Non-pigmented ciliary epithelial cell (primary cell): Measurements from ENCODE around the gene PLPP4.

Source experiments
- DNase-seq: peaks from one replicate; pipeline ENCODE4 v3.0.0-alpha.2; 2010; ENCODE audit warnings: low read depth

PLPP4 gene

DNA sequence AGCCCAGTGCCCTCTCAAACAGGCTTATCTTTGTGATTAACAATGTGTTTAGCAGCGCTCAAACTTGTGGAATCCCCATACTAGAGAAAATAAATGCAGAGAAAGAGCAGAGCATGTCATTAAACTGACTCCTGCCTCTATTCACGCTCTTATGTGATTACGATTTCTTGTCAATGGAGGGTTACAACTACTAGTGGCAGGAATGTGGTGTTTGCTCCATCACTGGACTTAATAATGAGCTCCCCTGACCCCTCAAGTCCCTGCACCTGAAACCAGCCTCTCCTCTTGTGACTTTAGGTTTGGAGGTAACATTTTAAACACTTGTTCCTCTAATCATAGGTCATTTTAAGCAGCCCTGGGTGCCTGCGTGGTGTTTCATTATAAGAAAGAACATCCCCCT is 121.9 kb downstream of the PLPP4 start:
- DNase-seq: no peak

- DNase-seq: no peak
Observed at GRCh38 chr10:120580918-120581895, 124.2 kb downstream of the PLPP4 start.

GRCh38 chr10:120582753-120583152 is 125.7 kb downstream of the PLPP4 start:
- no peak for DNase-seq

DNA sequence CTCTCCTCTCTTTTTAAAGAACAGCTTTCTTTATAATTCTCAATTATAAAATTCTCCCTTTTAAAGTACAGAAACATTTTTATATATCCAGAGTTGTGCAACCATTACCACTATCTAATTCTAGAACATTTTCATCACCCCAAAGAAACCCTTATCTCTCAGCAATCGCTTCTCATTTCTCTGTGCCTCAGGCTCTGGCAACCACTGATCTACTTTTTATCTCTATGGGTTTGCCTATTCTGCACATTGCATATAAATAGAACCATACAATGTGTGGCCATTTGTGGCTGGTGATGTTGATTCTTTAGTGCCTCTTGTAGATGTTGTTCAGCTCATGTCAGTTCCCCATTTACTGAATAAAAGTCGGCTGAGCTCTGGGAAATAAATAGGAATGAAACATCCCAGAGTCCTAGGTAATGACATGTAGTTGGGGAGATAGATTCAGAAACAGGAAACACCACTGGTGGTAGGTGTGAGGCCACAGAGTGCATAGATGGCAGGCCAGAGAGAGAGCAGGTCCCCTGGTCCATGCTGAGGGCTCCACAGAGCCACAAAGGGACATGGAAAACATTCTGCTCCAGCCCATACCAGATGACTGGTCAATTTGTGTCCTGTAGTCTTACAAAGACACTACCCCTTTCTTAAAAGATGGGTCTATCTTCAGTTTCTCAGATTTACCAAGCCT is 126.5 kb downstream of the PLPP4 start:
- no peak for DNase-seq

DNA sequence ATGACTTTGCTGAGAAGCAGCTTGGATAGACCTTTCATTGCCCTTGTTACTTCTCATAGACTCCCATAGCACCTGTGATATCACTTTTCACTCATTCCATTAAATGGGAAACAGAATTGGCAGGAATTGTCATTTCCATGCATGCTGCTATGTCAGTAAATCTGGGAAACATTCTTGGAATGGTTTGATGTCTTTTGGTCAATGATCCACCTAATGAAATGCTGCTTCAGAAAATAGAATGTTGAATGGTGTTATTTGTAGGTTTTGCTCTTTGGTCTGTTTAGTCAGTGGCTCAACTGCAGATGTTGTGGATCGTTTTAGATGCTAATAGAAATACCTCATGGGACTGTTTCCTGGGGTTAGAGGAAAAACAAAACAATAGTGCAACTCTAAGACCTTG is 127.8 kb downstream of the PLPP4 start:
- no peak for DNase-seq

- peak; percentile 79 for DNase-seq
Observed at GRCh38 chr10:120586471-120586872, 129.4 kb downstream of the PLPP4 start.

- DNase-seq: no peak
Observed at GRCh38 chr10:120587061-120587460, 130.0 kb downstream of the PLPP4 start.

GRCh38 chr10:120588311-120588710 is 131.3 kb downstream of the PLPP4 start:
- DNase-seq: no peak

DNA sequence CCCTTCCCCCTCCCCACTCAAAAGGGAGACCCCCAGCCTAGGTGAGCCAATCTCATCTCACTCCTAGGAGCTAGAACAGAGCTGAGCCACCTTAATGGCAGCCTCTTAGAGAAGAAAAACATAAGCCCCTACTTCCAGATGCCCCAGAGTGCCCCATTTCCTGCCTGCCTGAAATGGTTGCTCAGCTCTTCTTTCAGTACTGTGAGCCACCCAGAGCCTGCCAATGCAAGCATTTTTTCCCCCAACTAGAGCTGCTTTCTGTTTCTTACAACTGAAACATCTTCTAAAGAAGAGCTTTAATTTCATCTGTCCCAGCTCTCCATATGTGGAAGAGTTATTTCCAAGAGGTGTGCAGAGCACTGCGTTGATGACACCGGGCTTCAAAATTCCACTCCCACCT is 136.7 kb downstream of the PLPP4 start:
- DNase-seq: no peak

DNA sequence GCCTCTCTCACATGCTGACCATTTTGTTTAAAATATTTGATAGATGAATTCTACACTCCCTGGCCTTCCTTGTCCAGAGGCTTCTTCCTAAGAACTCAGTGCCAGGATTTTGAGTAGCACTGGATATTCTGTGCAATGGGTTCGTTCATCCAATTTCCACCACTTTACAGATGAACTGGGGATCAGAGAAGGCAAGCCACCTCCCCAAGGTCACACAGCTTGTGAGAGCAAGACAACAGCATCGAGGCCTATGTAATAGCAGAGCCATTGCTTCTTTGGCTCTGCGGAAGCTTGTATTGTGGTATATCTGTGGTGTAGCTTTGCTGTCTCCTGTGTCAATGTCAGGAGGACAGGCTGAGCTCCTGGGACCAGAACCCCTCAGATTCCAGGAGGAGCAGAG is 140.9 kb downstream of the PLPP4 start:
- no peak for DNase-seq

DNA sequence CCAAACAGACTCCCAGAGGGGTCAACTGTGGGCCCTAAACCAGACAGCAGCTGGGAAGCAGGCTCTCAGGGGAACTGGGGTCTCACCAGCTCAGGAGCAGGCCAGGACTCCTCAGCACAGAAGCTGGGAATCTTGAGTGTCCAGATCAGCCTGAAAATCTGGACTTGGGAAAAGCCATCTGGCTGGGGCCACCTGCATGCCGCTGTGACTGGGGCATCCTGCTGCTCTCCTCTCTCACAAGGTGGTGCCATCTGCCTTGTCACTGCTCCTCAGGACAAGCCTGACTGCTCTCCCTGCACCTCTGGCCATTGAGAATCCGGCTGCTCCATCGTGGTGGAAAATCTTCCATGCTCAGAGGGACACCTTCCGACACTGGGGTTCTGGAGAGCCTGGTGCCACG is 141.4 kb downstream of the PLPP4 start:
- DNase-seq: no peak

DNA sequence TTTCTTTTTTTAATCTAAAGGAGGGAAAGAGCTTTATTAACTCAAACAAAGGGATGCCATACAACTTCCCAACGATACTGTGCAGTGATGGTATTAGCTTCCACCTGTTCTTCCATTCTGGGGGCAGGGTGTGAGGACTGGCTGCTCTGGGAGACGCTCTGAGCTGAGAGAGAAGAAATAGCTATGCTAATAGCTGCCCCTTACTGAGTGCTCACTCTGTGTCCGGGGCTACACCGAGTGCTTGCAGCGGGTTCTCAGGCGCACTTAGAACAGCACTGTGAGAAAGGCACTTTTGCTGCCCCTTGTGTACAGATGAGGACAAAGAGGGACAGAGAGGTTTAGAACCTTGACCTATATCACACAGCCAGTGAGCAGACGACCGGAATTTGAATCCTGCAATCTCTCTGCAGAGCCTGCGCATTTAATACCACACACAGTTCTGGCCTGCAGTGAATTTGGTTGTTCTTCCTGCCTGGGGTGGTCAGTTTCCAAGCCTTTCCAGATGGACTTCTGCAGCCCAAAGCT is 142.2 kb downstream of the PLPP4 start:
- DNase-seq: no peak

GRCh38 chr10:120600871-120601649 is 144.0 kb downstream of the PLPP4 start:
- peak; percentile 11 for DNase-seq

- DNase-seq: no peak
Observed at GRCh38 chr10:120601999-120602398, 145.0 kb downstream of the PLPP4 start.

- no peak for DNase-seq
Observed at GRCh38 chr10:120605410-120605809, 148.4 kb downstream of the PLPP4 start.

DNA sequence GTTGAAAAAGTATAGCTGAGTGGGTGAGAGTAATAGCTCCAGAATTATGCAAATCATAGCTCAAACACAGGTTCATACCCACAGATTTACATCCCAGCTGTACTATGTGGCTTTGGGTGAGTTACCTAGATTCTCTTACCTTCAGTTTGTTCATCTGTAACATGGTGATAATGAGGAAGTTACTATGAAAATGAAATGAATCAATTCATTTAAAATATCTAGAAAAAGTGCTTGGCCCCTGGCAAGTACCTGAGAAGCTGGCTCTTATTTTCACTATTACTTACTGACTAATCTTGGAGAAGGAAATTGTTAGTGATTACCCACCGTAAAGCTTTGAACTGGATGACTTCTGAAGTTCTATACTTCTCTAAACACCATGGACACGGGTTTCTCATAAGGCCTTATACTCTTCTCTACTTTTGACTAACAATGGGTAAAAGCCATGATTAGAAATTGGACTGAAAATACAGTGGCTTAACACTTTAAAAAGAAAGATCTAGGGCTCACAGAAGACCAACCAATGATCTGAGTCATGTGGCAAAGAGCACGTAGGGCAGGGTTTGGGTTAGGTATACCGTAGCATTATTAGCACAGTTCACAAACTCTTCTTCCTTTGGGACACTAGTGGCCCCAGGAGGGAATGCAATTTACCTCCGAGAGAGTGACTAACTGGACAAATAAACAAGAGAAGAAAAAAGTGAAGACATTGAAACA is 149.2 kb downstream of the PLPP4 start:
- DNase-seq: no peak

DNA sequence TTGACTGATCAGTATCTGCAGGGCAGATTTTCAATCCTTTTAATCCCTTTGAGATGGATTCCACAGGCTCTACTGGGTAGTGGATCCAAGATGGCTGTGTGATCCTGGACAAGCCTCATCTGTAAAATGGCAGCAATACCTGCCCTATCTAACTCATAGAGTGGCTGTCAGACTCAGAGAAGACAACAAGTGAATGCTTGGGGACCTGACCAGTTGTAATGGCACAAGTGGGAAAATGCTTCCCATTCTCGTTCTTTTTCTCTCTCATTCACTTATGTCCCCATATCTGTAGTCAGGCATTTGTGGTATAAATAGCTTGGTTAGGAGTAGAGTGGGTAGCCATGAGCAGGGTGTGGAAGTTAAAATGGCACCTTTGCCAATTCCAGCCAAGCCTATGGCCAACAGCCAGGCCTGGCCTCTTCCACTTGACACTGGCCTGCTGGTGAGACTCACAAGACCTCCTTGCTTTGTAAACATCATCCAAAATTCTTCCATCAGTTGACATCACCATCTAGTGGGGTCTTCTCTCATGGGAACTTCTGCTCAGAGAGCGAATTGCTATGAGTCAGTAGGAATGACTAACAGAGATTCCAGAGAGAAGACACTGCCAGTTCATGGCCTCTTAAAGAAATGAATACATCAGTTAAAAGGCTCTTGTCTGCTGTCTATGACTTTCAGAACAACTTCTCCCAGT is 150.1 kb downstream of the PLPP4 start:
- peak; percentile 87 for DNase-seq

DNA sequence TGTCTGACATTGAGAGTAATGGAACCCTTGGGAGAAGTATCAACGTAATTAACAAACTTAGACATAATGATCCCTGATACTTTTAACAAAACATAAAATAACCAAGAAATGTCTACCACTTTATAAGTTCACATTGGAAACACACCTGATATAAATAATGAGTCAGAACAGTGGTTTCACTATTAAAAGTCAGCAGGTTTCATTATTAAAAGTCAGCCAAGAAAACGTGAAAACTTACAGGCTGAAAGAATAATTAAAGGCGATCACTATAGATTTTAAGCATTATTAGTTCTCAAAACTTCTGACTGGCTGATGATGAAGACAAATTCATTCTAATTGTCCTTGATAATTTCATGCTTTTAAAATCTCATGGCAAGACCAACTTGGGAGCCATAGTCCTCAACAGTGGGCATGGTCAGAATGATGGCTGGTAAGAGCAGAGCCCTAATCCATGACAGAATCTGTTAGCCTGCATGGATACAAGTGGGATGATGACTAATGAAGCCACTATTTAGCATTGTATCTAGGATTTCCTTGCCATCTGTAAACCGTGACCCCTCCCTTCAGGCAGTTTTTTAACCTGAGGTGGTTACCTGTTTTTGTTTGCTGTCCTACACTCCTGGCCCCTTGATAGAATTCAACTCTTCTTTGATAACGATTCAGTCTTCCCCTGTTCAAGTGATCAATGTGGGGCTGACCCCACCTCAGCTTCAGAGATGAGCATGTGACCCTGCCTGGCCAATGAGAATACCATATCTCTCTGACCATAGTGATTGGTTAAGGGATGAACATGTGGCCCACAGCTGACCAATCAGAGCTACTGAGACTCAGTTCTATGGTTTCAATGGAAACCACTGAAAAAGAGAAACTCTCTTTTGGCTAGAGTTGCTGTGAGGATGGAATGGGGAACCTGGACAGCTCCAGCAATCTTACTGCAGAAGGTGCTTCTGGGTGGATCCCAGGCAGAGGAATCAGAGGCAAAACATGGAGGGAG is 151.0 kb downstream of the PLPP4 start:
- peak; percentile 15 for DNase-seq

GRCh38 chr10:120609006-120609405 is 152.0 kb downstream of the PLPP4 start:
- no peak for DNase-seq

- no peak for DNase-seq
Observed at GRCh38 chr10:120610791-120611190, 153.8 kb downstream of the PLPP4 start.
